ENCODE results near the gene LYZL6.

LYZL6 gene

DNA sequence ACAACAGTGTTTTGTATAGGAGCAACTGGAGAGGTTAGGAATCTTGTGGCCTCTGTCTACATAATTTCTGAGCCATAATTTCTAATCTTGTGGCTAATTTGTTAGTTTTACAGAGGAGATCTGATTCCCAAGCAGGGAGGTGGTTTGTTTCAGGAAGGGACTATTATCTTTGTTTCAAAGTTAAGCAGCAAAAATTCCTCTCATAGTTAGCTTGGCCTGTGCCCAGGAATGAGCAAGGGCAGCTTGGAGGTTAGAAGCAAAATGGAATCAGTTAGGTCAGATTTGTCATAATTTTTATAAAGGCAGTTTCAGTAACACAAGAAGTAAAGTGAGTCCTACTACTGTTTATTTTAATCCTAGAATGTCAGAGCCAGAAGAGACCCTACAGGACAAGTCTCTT lies 10.9 kb downstream of the LYZL6 start:
- no peaks in the 10 kb centered on the region for H4K20me1 ChIP-seq (ENCODE audit: control insufficient read depth, insufficient read depth, low read depth, low read length)
- H3K9me3 ChIP-seq (ENCODE audit: control insufficient read depth, insufficient read depth, low read length), result no peaks in the 10 kb centered on the region
- H3K4me3 ChIP-seq (ENCODE audit: low read length), result no peak overlapping the region
- H3K27ac ChIP-seq (ENCODE audit: low read depth, low read length), result no peak overlapping the region
- TF ChIP-seq, protein P1, sequence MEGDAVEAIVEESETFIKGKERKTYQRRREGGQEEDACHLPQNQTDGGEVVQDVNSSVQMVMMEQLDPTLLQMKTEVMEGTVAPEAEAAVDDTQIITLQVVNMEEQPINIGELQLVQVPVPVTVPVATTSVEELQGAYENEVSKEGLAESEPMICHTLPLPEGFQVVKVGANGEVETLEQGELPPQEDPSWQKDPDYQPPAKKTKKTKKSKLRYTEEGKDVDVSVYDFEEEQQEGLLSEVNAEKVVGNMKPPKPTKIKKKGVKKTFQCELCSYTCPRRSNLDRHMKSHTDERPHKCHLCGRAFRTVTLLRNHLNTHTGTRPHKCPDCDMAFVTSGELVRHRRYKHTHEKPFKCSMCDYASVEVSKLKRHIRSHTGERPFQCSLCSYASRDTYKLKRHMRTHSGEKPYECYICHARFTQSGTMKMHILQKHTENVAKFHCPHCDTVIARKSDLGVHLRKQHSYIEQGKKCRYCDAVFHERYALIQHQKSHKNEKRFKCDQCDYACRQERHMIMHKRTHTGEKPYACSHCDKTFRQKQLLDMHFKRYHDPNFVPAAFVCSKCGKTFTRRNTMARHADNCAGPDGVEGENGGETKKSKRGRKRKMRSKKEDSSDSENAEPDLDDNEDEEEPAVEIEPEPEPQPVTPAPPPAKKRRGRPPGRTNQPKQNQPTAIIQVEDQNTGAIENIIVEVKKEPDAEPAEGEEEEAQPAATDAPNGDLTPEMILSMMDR (IDR thresholded peaks at IDR 0.05; ENCODE audit: low read depth, low read length, poor library complexity, severe bottlenecking), result no peak
- no peak for TF ChIP-seq EZH2phosphoT487 (IDR thresholded peaks at IDR 0.05; ENCODE audit: borderline replicate concordance, low read length)
- H3K27me3 ChIP-seq (ENCODE audit: control insufficient read depth, low read length), result 0 out of 2 replicates have a peak, but pooled peaks cover 2% of the 10 kb centered on the region
- peaks cover 3% of the 10 kb centered on the region for H3K79me2 ChIP-seq (ENCODE audit: control insufficient read depth, low read length)
- H3K4me1 ChIP-seq (ENCODE audit: control insufficient read depth, low read length), result peaks cover 19% of the 10 kb centered on the region
- H3K9me2 ChIP-seq (replicated peaks; ENCODE audit: control insufficient read depth, low read length), result no peaks in the 10 kb centered on the region
- H3F3A ChIP-seq (ENCODE audit: control insufficient read depth, insufficient read depth), result no peaks in the 10 kb centered on the region
- H3K4me2 ChIP-seq (ENCODE audit: low read length), result no peak overlapping the region
- no peaks in the 10 kb centered on the region for H3K36me3 ChIP-seq (ENCODE audit: control insufficient read depth, low read length)

DNA sequence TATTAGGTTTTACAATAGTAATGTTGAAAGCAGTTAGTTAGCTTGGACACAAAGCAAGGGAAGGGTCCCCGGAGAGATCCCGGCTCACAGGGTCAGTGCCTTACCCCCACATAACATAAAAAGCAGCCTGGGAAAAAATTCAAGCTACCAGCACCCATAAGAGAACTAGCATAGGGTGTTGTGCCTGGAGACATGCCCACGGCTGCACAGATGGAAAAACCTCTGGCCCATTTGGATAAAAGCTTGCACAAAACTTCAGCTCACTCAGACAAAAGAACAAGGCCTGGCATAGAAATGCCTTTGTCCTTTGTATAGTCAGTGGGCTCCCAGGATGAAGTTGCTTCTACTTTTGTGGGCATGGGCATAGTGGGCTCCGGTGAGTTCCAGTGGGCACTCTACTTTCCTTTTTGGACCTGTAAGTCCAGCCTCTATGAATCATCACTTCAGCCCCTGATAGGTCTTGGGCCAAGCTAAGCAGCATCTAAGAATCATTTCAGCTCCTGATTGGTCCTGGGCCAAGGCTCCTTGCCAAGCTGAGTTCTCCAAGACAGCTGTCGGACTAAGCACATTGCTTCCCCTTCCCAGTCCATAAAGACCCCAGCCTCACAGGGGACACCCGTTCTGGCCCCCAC lies 11.6 kb downstream of the LYZL6 start:
- H3K4me1 ChIP-seq (ENCODE audit: control insufficient read depth, low read length), result peaks cover 19% of the 10 kb centered on the region
- TF ChIP-seq EZH2phosphoT487 (IDR thresholded peaks at IDR 0.05; ENCODE audit: borderline replicate concordance, low read length), result no peak
- TF ChIP-seq, protein P1 (IDR thresholded peaks at IDR 0.05; ENCODE audit: low read depth, low read length, poor library complexity, severe bottlenecking), result no peak
- 0 out of 2 replicates have a peak, but pooled peaks cover 2% of the 10 kb centered on the region for H3K27me3 ChIP-seq (ENCODE audit: control insufficient read depth, low read length)
- no peaks in the 10 kb centered on the region for H3K9me3 ChIP-seq (ENCODE audit: control insufficient read depth, insufficient read depth, low read length)
- no peak overlapping the region for H3K27ac ChIP-seq (ENCODE audit: low read depth, low read length)
- peaks cover 3% of the 10 kb centered on the region; the same call in 1 of the 2 replicates for H3F3A ChIP-seq (ENCODE audit: control insufficient read depth, insufficient read depth)
- H3K9me2 ChIP-seq (replicated peaks; ENCODE audit: control insufficient read depth, low read length), result no peaks in the 10 kb centered on the region
- no peaks in the 10 kb centered on the region for H3K36me3 ChIP-seq (ENCODE audit: control insufficient read depth, low read length)
- H4K20me1 ChIP-seq (ENCODE audit: control insufficient read depth, insufficient read depth, low read depth, low read length), result no peaks in the 10 kb centered on the region
- H3K4me3 ChIP-seq (ENCODE audit: low read length), result no peak overlapping the region
- H3K79me2 ChIP-seq (ENCODE audit: control insufficient read depth, low read length), result peaks cover 3% of the 10 kb centered on the region
- H3K4me2 ChIP-seq (ENCODE audit: low read length), result no peak overlapping the region

DNA sequence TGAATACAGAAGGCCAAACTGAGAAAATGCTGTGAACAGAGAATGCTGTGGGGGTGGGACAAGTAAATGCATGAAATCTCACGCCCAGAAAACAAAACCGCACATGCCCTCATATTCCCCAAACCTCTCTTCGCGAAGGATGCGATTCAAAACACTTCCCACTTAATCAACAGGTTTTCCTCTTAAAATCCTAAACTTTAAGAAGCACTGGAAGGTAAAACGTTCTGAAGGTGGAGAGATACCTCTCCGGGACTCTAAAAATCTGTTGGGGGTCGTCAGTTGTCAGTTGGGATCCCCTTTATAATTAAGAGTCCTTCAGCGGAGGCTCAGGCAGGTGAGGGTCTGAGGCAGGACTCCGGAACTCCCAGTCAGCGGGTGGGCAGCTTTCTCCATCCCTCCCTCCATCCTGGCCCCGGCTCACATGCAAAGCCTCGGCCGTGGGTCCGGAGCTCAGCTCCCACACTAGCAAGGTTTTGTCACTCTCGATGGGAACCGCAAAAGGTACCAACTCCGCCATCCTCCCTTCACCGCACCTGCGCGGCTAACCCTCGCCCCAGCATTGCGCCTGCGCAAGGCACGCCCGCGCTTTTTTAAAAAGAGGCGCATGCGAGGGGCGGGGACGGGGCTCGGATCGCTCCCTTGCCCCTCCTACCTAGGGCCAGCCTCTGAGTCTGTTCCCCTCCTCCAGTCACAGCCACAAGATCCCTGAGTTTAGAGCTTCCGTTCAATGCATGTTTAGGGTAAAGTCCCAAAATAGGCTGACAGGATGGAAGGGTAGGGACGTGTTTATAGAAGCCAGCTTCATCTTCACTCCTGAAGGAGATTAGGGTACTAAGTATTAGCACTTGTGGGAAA lies 13.1 kb downstream of the LYZL6 start, which contains the start of gene RDM1:
Gene RDM1 (minus strand): TSS at position 563 of the 855 bp plus-strand sequence. CDS start 46 bp downstream, at position 517.
- peaks cover 19% of the 10 kb centered on the region for H3K4me1 ChIP-seq (ENCODE audit: control insufficient read depth, low read length)
- peak within 1 kb of the TSS; percentile 76 for H3K4me2 ChIP-seq (ENCODE audit: low read length)
- peak within 1 kb of the TSS; percentile 83 for H3K4me3 ChIP-seq (ENCODE audit: low read length)
- H3K27me3 ChIP-seq (ENCODE audit: control insufficient read depth, low read length), result 0 out of 2 replicates have a peak, but pooled peaks cover 2% of the 10 kb centered on the region
- TF ChIP-seq EZH2phosphoT487 (IDR thresholded peaks at IDR 0.05; ENCODE audit: borderline replicate concordance, low read length), result no peak
- TF ChIP-seq, protein P1 (IDR thresholded peaks at IDR 0.05; ENCODE audit: low read depth, low read length, poor library complexity, severe bottlenecking), result no peak
- H3K9me2 ChIP-seq (replicated peaks; ENCODE audit: control insufficient read depth, low read length), result no peaks in the 10 kb centered on the region
- peaks cover 3% of the 10 kb centered on the region for H3K79me2 ChIP-seq (ENCODE audit: control insufficient read depth, low read length)
- H3K27ac ChIP-seq (ENCODE audit: low read depth, low read length), result no peak within 1 kb of the TSS
- peaks cover 3% of the 10 kb centered on the region; the same call in 1 of the 2 replicates for H3F3A ChIP-seq (ENCODE audit: control insufficient read depth, insufficient read depth)
- no peaks in the 10 kb centered on the region for H3K36me3 ChIP-seq (ENCODE audit: control insufficient read depth, low read length)
- no peaks in the 10 kb centered on the region for H4K20me1 ChIP-seq (ENCODE audit: control insufficient read depth, insufficient read depth, low read depth, low read length)
- H3K9me3 ChIP-seq (ENCODE audit: control insufficient read depth, insufficient read depth, low read length), result no peaks in the 10 kb centered on the region

All from DOHH2 (cell line).